ENCODE data around the gene LDOC1. TPM values are rescaled to one million over a fixed set of nuclear protein-coding genes. Genes with fewer than 3 reads are reported as not detected.

Gene LDOC1
- total and polyA plus RNA-seq, 2 experiments from 2014 or later: 12.4 to 93.6 TPM

DNA sequence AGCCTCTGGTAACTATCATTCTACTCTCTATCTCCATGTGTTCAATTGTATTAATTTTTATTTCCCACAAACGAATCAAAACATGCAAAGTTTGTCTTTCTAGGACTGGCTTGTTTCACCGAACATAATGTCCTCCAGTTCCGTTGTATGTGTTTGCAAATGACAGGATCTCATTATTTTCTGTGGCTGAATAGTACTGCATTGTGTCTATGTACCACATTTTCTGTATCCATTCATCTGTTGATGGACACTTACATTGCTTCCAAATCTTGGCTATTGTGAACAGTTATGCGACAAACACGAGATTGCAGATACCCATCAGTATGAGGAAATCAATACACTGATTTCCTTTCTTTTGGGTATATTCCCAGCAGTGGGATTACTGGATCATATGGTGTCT, 8.4 kb upstream of the LDOC1 start (continued):
- TF ChIP-seq POLR2AphosphoS5 (IDR thresholded peaks at IDR 0.05; ENCODE audit: low read depth) (no peak), EZH2phosphoT487 (IDR thresholded peaks at IDR 0.05; ENCODE audit: unreplicated experiment) (no peak), ZNF114 (CRISPR knock-in tag; IDR thresholded peaks at IDR 0.05) (no peak)

- H3K4me3 ChIP-seq: no peak overlapping the region
- 0 out of 3 replicates have a peak, but pooled peaks cover 3% of the 10 kb centered on the region for H3K9me3 Mint-ChIP-seq
- no peak overlapping the region for H3K4me2 ChIP-seq
- DNase-seq (ENCODE audit: low spot score): peak; percentile 13
- H3F3A ChIP-seq (replicated peaks; ENCODE audit: low read depth): no peaks in the 10 kb centered on the region
- H3K36me3 Mint-ChIP-seq (ENCODE audit: low read depth): peaks cover 4% of the 10 kb centered on the region; the same call in 2 of the 3 replicates
- H3K79me2 ChIP-seq (replicated peaks; ENCODE audit: insufficient read depth): no peaks in the 10 kb centered on the region
- H2AFZ ChIP-seq: no peak overlapping the region
- ATAC-seq: peak; percentile 48
- H3K27me3 Mint-ChIP-seq (ENCODE audit: insufficient read depth, low read depth, poor library complexity): peaks cover 2% of the 10 kb centered on the region
- no peak overlapping the region for H3K27ac Mint-ChIP-seq
- TF ChIP-seq CTCF (conservative IDR thresholded peaks at IDR 0.05; ENCODE audit: low read depth in 2 of 2): peak; percentile 21 to 40
- TF ChIP-seq, protein P1, sequence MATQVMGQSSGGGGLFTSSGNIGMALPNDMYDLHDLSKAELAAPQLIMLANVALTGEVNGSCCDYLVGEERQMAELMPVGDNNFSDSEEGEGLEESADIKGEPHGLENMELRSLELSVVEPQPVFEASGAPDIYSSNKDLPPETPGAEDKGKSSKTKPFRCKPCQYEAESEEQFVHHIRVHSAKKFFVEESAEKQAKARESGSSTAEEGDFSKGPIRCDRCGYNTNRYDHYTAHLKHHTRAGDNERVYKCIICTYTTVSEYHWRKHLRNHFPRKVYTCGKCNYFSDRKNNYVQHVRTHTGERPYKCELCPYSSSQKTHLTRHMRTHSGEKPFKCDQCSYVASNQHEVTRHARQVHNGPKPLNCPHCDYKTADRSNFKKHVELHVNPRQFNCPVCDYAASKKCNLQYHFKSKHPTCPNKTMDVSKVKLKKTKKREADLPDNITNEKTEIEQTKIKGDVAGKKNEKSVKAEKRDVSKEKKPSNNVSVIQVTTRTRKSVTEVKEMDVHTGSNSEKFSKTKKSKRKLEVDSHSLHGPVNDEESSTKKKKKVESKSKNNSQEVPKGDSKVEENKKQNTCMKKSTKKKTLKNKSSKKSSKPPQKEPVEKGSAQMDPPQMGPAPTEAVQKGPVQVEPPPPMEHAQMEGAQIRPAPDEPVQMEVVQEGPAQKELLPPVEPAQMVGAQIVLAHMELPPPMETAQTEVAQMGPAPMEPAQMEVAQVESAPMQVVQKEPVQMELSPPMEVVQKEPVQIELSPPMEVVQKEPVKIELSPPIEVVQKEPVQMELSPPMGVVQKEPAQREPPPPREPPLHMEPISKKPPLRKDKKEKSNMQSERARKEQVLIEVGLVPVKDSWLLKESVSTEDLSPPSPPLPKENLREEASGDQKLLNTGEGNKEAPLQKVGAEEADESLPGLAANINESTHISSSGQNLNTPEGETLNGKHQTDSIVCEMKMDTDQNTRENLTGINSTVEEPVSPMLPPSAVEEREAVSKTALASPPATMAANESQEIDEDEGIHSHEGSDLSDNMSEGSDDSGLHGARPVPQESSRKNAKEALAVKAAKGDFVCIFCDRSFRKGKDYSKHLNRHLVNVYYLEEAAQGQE (IDR thresholded peaks at IDR 0.05; ENCODE audit: unreplicated experiment): no peak
- H3K27me3 ChIP-seq (ENCODE audit: insufficient read depth): no peaks in the 10 kb centered on the region
- no peaks in the 10 kb centered on the region for H4K20me1 ChIP-seq (replicated peaks; ENCODE audit: insufficient read depth)
- no peaks in the 10 kb centered on the region for H3K36me3 ChIP-seq (ENCODE audit: insufficient read depth)
- no peaks in the 10 kb centered on the region for H3K4me1 ChIP-seq (ENCODE audit: insufficient read depth)
- no peak overlapping the region for H3K27ac ChIP-seq (ENCODE audit: low read depth)
- no peaks in the 10 kb centered on the region for H3K9me2 ChIP-seq (ENCODE audit: insufficient read depth)
- no peak overlapping the region for H3K4me3 Mint-ChIP-seq
- peaks cover 12% of the 10 kb centered on the region; the same call in 2 of the 3 replicates for H3K4me1 Mint-ChIP-seq
Observed at GRCh38 chrX:141183000-141183399, 6.1 kb upstream of the LDOC1 start.

- Mint-ChIP-seq H3K36me3 (ENCODE audit: low read depth) (peaks cover 2% of the 10 kb centered on the region; the same call in 1 of the 3 replicates), H3K4me1 (peaks cover 18% of the 10 kb centered on the region), H3K27me3 (ENCODE audit: insufficient read depth, low read depth, poor library complexity) (peaks cover 6% of the 10 kb centered on the region), H3K9me3 (no peaks in the 10 kb centered on the region), H3K4me3 (no peak overlapping the region), H3K27ac (no peak overlapping the region)
- no peak overlapping the region for H3K4me3 ChIP-seq
- no peak for ATAC-seq
- no peaks in the 10 kb centered on the region for H3K79me2 ChIP-seq (replicated peaks; ENCODE audit: insufficient read depth)
- no peak overlapping the region for H3K4me2 ChIP-seq
- no peak overlapping the region for H3K27ac ChIP-seq (ENCODE audit: low read depth)
- no peaks in the 10 kb centered on the region for H3K9me2 ChIP-seq (ENCODE audit: insufficient read depth)
- H4K20me1 ChIP-seq (replicated peaks; ENCODE audit: insufficient read depth): no peaks in the 10 kb centered on the region
- no peaks in the 10 kb centered on the region for H3F3A ChIP-seq (replicated peaks; ENCODE audit: low read depth)
- H3K4me1 ChIP-seq (ENCODE audit: insufficient read depth): peaks cover 5% of the 10 kb centered on the region; the same call in 1 of the 2 replicates
- no peak for DNase-seq (ENCODE audit: low spot score)
- no peaks in the 10 kb centered on the region for H3K27me3 ChIP-seq (ENCODE audit: insufficient read depth)
- no peak overlapping the region for H2AFZ ChIP-seq
- no peaks in the 10 kb centered on the region for H3K36me3 ChIP-seq (ENCODE audit: insufficient read depth)
- TF ChIP-seq EZH2phosphoT487 (IDR thresholded peaks at IDR 0.05; ENCODE audit: unreplicated experiment): no peak
- no peak for TF ChIP-seq ZNF331 (CRISPR knock-in tag; IDR thresholded peaks at IDR 0.05; ENCODE audit: low read depth)
- no peak for TF ChIP-seq ZNF114 (CRISPR knock-in tag; IDR thresholded peaks at IDR 0.05)
- TF ChIP-seq ZNF462 (CRISPR knock-in tag; IDR thresholded peaks at IDR 0.05): no peak
- TF ChIP-seq STAT1 (IDR thresholded peaks at IDR 0.05; ENCODE audit: unreplicated experiment): no peak
- TF ChIP-seq EZH2 (IDR thresholded peaks at IDR 0.05; ENCODE audit: low read depth, unreplicated experiment): no peak
Observed at GRCh38 chrX:141180851-141181250, 3.9 kb upstream of the LDOC1 start.
